H1 (cell line): Measurements from ENCODE around the gene PRX. TPM values are rescaled to one million over a fixed set of nuclear protein-coding genes. Genes with fewer than 3 reads are reported as not detected.

Experiments used
- CTCF ChIA-PET: fragments of 300-600 bp; sonication (Branson Sonifier 250); formaldehyde crosslinking; loops from one replicate; lab custom pipeline; 2021; ENCODE audit not compliant: partially characterized antibody; lab: Charles Lee
- POLR2A ChIA-PET: fragments of 300-600 bp; sonication (Branson Sonifier 250); formaldehyde crosslinking; loops from one replicate; lab custom pipeline; 2021; ENCODE audit warnings: inconsistent platforms; ENCODE audit not compliant: partially characterized antibody; lab: Charles Lee
- DNase-seq, 2 experiments: peaks; one replicate each; pipeline versions ENCODE4 v3.0.0 to v3.0.0-alpha.2; 2010 to 2022; ENCODE audit warnings: low spot score in 2 of 2, low read depth in 1 of 2, mixed read lengths in 1 of 2
- FAIRE-seq: peaks from 2 replicates; lab custom pipeline; 2011; peaks lifted over from hg19 to GRCh38; lab: Jason Lieb, UNC
- H2AFZ ChIP-seq: 2 replicates; pipeline ENCODE4 v1.8.1; 2012; ENCODE audit warnings: low read length, inconsistent platforms
- H2AK5ac ChIP-seq: 2 replicates; pipeline ENCODE4 v1.6.1; 2013; ENCODE audit warnings: low read depth, low read length
- H2BK120ac ChIP-seq: replicated peaks from 2 replicates; pipeline ENCODE3; 2013; ENCODE audit warnings: low read depth, low read length, inconsistent platforms
- H2BK12ac ChIP-seq: 2 replicates; pipeline ENCODE4 v1.6.1; 2013; ENCODE audit warnings: low read depth, low read length
- H2BK15ac ChIP-seq: 2 replicates; pipeline ENCODE4 v1.6.1; 2013; ENCODE audit warnings: low read length
- H2BK20ac ChIP-seq: 2 replicates; pipeline ENCODE4 v1.6.1; 2013; ENCODE audit warnings: low read length
- H2BK5ac ChIP-seq: 2 replicates; pipeline ENCODE4 v1.6.1; 2013; ENCODE audit warnings: low read depth, low read length
- H3K14ac ChIP-seq: 2 replicates; pipeline ENCODE4 v1.6.1; 2013; ENCODE audit warnings: inconsistent platforms; ENCODE audit not compliant: insufficient read length
- H3K18ac ChIP-seq: 2 replicates; pipeline ENCODE4 v1.6.1; 2013; ENCODE audit warnings: low read length; ENCODE audit errors: extremely low read depth
- H3K23ac ChIP-seq: 2 replicates; pipeline ENCODE4 v1.6.1; 2013; ENCODE audit warnings: inconsistent platforms; ENCODE audit not compliant: insufficient read length
- H3K23me2 ChIP-seq: 2 replicates; pipeline ENCODE4 v1.6.1; 2013; ENCODE audit warnings: low read depth, low read length
- H3K27ac ChIP-seq: 2 replicates; pipeline ENCODE4 v1.6.1; 2011; ENCODE audit warnings: low read depth, low read length, inconsistent platforms
- H3K27me3 ChIP-seq, 4 experiments: replicated peaks in 1 of 4; 1 replicate in 1 of 4; 2 replicates in 3 of 4; pipeline versions ENCODE4 v1.6.1 to v1.8.1; 2011 to 2013; ENCODE audit warnings: low read length in 3 of 4, mild to moderate bottlenecking in 3 of 4, inconsistent platforms in 2 of 4, mixed read lengths in 2 of 4, moderate library complexity in 1 of 4; ENCODE audit not compliant: control insufficient read depth in 3 of 4, insufficient read depth in 3 of 4; ENCODE audit errors: extremely low read depth in 1 of 4
- H3K36me3 ChIP-seq, 4 experiments: 2 replicates each; pipeline versions ENCODE4 v1.6.1 to v1.8.1; 2011 to 2013; ENCODE audit warnings: mild to moderate bottlenecking in 4 of 4, low read length in 3 of 4, moderate library complexity in 2 of 4, control low read depth in 1 of 4, inconsistent platforms in 1 of 4; ENCODE audit not compliant: insufficient read depth in 4 of 4, control insufficient read depth in 2 of 4
- H3K4ac ChIP-seq: replicated peaks from 2 replicates; pipeline ENCODE3; 2013; ENCODE audit warnings: low read length, low read depth, mixed read lengths, inconsistent platforms; ENCODE audit not compliant: insufficient read length
- H3K4me1 ChIP-seq, 4 experiments: replicated peaks in 1 of 4; 1 replicate in 1 of 4; 2 replicates in 3 of 4; pipeline versions ENCODE4 v1.6.1 to v1.8.1; 2011 to 2013; ENCODE audit warnings: low read length in 3 of 4, inconsistent platforms in 2 of 4, mixed read lengths in 1 of 4; ENCODE audit not compliant: insufficient read depth in 4 of 4, control insufficient read depth in 3 of 4
- H3K4me2 ChIP-seq, 2 experiments: 2 replicates each; pipeline versions ENCODE4 v1.6.1 to v1.8.1; 2011 to 2013; ENCODE audit warnings: low read depth in 2 of 2, low read length in 2 of 2, control low read depth in 1 of 2, inconsistent platforms in 1 of 2, mild to moderate bottlenecking in 1 of 2; ENCODE audit not compliant: insufficient read depth in 1 of 2
- H3K4me3 ChIP-seq, 4 experiments: fragments of 200-600, 300-600 bp in 1 of 4; sonication (generic), shearing (Covaris generic), sonication (Bioruptor Twin) in 1 of 4; 2 replicates each; pipeline versions ENCODE4 v1.5.1 to v1.8.1; 2011 to 2016; ENCODE audit warnings: low read length in 4 of 4, low read depth in 3 of 4, control low read depth in 2 of 4, inconsistent platforms in 2 of 4, mild to moderate bottlenecking in 2 of 4, mixed read lengths in 1 of 4, moderate library complexity in 1 of 4; ENCODE audit not compliant: insufficient read depth in 2 of 4; ENCODE audit errors: extremely low read depth in 1 of 4
- H3K56ac ChIP-seq: replicated peaks from 2 replicates; pipeline ENCODE3; 2013; ENCODE audit warnings: low read depth, mild to moderate bottlenecking, mixed read lengths, low read length, inconsistent platforms; ENCODE audit not compliant: insufficient read length
- H3K79me1 ChIP-seq: 2 replicates; pipeline ENCODE4 v1.6.1; 2013; ENCODE audit warnings: low read depth, low read length, control low read depth
- H3K79me2 ChIP-seq, 2 experiments: 2 replicates each; pipeline versions ENCODE4 v1.6.1 to v1.8.1; 2012 to 2013; ENCODE audit warnings: low read length in 2 of 2, mild to moderate bottlenecking in 2 of 2, inconsistent platforms in 1 of 2; ENCODE audit not compliant: insufficient read depth in 2 of 2, control insufficient read depth in 1 of 2
- H3K9ac ChIP-seq, 4 experiments: replicated peaks in 1 of 4; 1 replicate in 1 of 4; 2 replicates in 3 of 4; pipeline versions ENCODE4 v1.6.1 to v1.8.1; 2011 to 2013; ENCODE audit warnings: low read depth in 3 of 4, low read length in 3 of 4, control low read depth in 2 of 4, mild to moderate bottlenecking in 2 of 4, moderate library complexity in 2 of 4, inconsistent platforms in 1 of 4; ENCODE audit errors: extremely low read depth in 1 of 4
- H3K9me3 ChIP-seq, 2 experiments: 2 replicates each; pipeline versions ENCODE4 v1.6.1 to v1.8.1; 2012 to 2013; ENCODE audit warnings: mild to moderate bottlenecking in 2 of 2, moderate library complexity in 2 of 2, control low read depth in 1 of 2, inconsistent platforms in 1 of 2, low read depth in 1 of 2, low read length in 1 of 2, mixed read lengths in 1 of 2; ENCODE audit not compliant: insufficient read depth in 2 of 2
- H4K20me1 ChIP-seq, 2 experiments: replicated peaks in 1 of 2; 2 replicates each; pipeline versions ENCODE3 to v1.8.1; 2011 to 2013; ENCODE audit warnings: inconsistent platforms in 2 of 2, low read length in 2 of 2, mild to moderate bottlenecking in 1 of 2; ENCODE audit not compliant: insufficient read depth in 2 of 2, control insufficient read depth in 1 of 2
- H4K5ac ChIP-seq: 2 replicates; pipeline ENCODE4 v1.6.1; 2013; ENCODE audit warnings: low read length, low read depth, mixed read lengths, inconsistent platforms; ENCODE audit not compliant: insufficient read length
- H4K8ac ChIP-seq: 2 replicates; pipeline ENCODE4 v1.8.0; 2013; ENCODE audit warnings: mild to moderate bottlenecking, moderate library complexity, low read length, inconsistent platforms; ENCODE audit not compliant: insufficient read depth; ENCODE audit errors: extremely low read depth
- H4K91ac ChIP-seq: replicated peaks from 2 replicates; pipeline ENCODE3; 2013; ENCODE audit warnings: low read length, mixed read lengths, inconsistent platforms; ENCODE audit not compliant: insufficient read length
- CHD2 ChIP-seq: IDR thresholded peaks from 2 replicates; pipeline ENCODE4 v1.6.1; 2012; ENCODE audit warnings: low read length, improper control_type of control experiment
- CTBP2 ChIP-seq: IDR thresholded peaks from 2 replicates; pipeline ENCODE4 v1.7.0; 2011; ENCODE audit warnings: borderline replicate concordance, mild to moderate bottlenecking, moderate library complexity, mixed read lengths, low read length; ENCODE audit not compliant: insufficient read depth, insufficient read length
- GABPA ChIP-seq: IDR thresholded peaks from 2 replicates; pipeline ENCODE4 v1.6.1; 2011; ENCODE audit warnings: mild to moderate bottlenecking, low read length, moderate library complexity, borderline replicate concordance; ENCODE audit not compliant: insufficient read depth
- KDM4A ChIP-seq: IDR thresholded peaks from one replicate; pipeline ENCODE4 v1.7.1; 2012; ENCODE audit warnings: low read depth, mild to moderate bottlenecking, moderate library complexity, low read length, inconsistent platforms; ENCODE audit not compliant: severe bottlenecking
- WGBS, 2 experiments: shearing (Covaris generic) in 1 of 2; methylation state at CpG; one replicate each; pipeline versions ENCODE4 v1.1.6 to v1.1.7; 2013 to 2015; ENCODE audit warnings: low lambda C conversion rate in 2 of 2, mixed read lengths in 2 of 2, inconsistent platforms in 1 of 2, low coverage in 1 of 2, missing lambda C conversion rate in 1 of 2; ENCODE audit not compliant: insufficient replicate concordance in 2 of 2, insufficient coverage in 1 of 2, insufficient read length in 1 of 2; ENCODE audit errors: extremely low coverage in 1 of 2, missing lambda C conversion rate in 1 of 2; 5-methylcytosine and 5-hydroxymethylcytosine counted together
- polyA plus RNA-seq, 7 experiments: library from polyadenylated mRNA; depleted of rRNA in 3 of 7; stranded (reverse) in 5 of 7; unstranded in 2 of 7; fragments of >200 nt in 5 of 7; fragments of 200-250 nt in 2 of 7; gene quantifications; 1 replicate in 5 of 7; 2 replicates in 1 of 7; 4 replicates in 1 of 7; pipeline versions ENCODE4 v1.2.1 to v1.2.3, GENCODE V29; 2011 to 2013; ENCODE audit warnings: missing spikeins in 2 of 7, mixed read lengths in 2 of 7
- total RNA-seq: library from RNA; stranded (reverse); fragmentation: NEBNext Ultra II Directional; extraction: Animal tissue kit (Norgen Biotek cat#: 25700); gene quantifications from 2 replicates; pipeline ENCODE4 v1.2.1, GENCODE V29; 2021

The PRX gene
- total and polyA plus RNA-seq, 2 of the 8 experiments (the other 6 are each of a cell fraction or from before 2014, with no cell fraction given): 2.8 to 5.8 TPM

- Histone ChIP-seq H3K4me3 (no peak overlapping the region), H3K14ac (no peak overlapping the region), H3K18ac (no peak overlapping the region), H3K4ac (no peak overlapping the region), H2BK12ac (no peak overlapping the region; the same call in 1 of the 2 replicates), H3K79me1 (no peaks in the 10 kb centered on the region), H3K23ac (no peak overlapping the region), H2BK5ac (0 out of 2 replicates have a peak overlapping the region, but pooled peaks have one; percentile 35), H3K23me2 (no peaks in the 10 kb centered on the region), H3K56ac (no peak overlapping the region)
- POLR2A ChIA-PET: interaction anchor here (0.6 to 4.1 kb wide), 13 partner anchors 9 to 133 kb away, joined by 3 to 25 read pairs (median 4); partner anchors contain the start of genes C19orf47 and PLD3
- DNase-seq: no peak
- WGBS, 2 experiments: 90% methylated on average over 36 of the region's 37 CpGs; no CpG with 5 or more reads in 1 of the 2 experiments
- TF ChIP-seq GABPA: no peak
- TF ChIP-seq CTBP2: no peak
- no peak for TF ChIP-seq CHD2
- TF ChIP-seq KDM4A: no peak
- TF ChIP-seq, all 59 proteins: peak for 0
- no peak overlapping the region for H3K27ac ChIP-seq
- no peak overlapping the region for H4K5ac ChIP-seq
- no peaks in the 10 kb centered on the region for H3K9me3 ChIP-seq
- H4K20me1 ChIP-seq: peaks cover 0 to 12% of the 10 kb centered on the region in 2 experiments
- no peak overlapping the region for H2BK15ac ChIP-seq
- CTCF ChIA-PET: interaction anchor here (0.8 to 4.2 kb wide), 8 partner anchors 10 to 85 kb away, joined by 3 to 19 read pairs (median 5); partner anchors contain the start of gene BLVRB
- no peak overlapping the region for H2BK120ac ChIP-seq
- no peak for FAIRE-seq
- H4K91ac ChIP-seq: no peak overlapping the region
- H4K8ac ChIP-seq: peak overlapping the region; percentile 68; the same call in 1 of the 2 replicates
- no peak overlapping the region for H3K9ac ChIP-seq
- peaks cover 0 to 4% (median 0%) of the 10 kb centered on the region in 4 experiments; a peak in 2 of 7 replicates for H3K4me1 ChIP-seq
- H2BK20ac ChIP-seq: no peak overlapping the region
- no peak overlapping the region for H2AK5ac ChIP-seq
- H3K36me3 ChIP-seq: peaks cover 6 to 20% (median 12%) of the 10 kb centered on the region in 4 experiments; a peak in 7 of 8 replicates
- no peaks in the 10 kb centered on the region for H3K79me2 ChIP-seq
- no peaks in the 10 kb centered on the region for H3K27me3 ChIP-seq
- no peak overlapping the region for H2AFZ ChIP-seq
- H3K4me2 ChIP-seq: no peak overlapping the region
Observed at GRCh38 chr19:40380199-40381037, 32.8 kb downstream of the PRX start.
